ENCODE data around the gene LAMC2.

DNA sequence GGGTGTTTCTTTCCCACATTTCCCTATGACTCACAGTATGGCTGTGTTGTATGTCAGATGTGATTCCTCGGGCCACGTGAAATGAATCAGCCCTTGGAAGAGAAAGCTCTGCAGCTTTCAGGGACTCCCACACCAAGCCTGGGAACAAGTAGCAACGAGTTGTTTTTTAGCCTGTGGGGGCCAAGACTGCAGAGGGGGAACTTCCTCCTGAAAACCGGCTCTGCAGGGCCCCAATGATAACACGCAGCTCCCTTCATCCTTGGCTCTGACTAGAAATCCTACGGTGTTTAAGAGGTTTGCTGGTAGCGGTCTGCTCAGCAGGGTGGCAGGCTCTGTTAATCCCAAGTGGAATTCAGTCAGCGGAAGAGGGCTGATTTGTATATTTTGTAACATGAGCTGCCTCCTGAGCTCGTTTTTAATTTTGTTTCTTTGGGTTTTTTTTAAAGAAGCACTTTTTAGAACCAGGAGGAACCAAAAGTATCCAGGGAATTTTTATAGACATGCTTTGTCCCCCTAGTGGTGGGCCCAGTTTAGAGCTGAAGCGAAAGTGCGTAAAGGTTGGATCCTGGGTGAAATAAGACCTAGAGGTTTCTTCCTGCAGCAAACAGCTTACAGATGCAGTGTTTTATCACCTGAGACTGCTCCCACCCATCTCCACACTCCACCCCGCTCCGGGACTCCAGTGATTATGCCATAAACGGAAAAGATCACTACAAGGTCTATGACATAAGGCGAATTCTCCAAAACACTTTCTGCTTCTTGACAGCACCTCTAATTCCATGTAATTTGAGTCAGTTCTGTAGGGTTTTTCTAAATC lies 48.8 kb downstream of the LAMC2 start:
- TF ChIP-seq EZH2phosphoT487 (IDR thresholded peaks at IDR 0.05; ENCODE audit: insufficient read depth, low read depth) (no peak), EZH2 (IDR thresholded peaks at IDR 0.05; ENCODE audit: insufficient read depth, poor library complexity, severe bottlenecking) (no peak)
